PC-9 (cell line): Measurements from ENCODE around the gene VPS9D1. TPM values are rescaled to one million over a fixed set of nuclear protein-coding genes. Genes with fewer than 3 reads are reported as not detected.
"Not testable (repeated sequence)": the region's sequence is repeated elsewhere in the genome, so short reads cannot be mapped to it uniquely, and the experiment has no call there.

ENCODE experiments used
- BruUV-seq: library from RNA; stranded (reverse); fragments of 400-500 nt; replicated peaks from 2 replicates; lab custom pipeline; 2021; lab: Mats Ljungman, UMichigan
- CTCF ChIA-PET: fragments of 300-600 bp; sonication (Branson Sonifier 250); formaldehyde crosslinking; loops from one replicate; lab custom pipeline; 2022; ENCODE audit warnings: antibody characterized with exemption; lab: Charles Lee
- POLR2A ChIA-PET: fragments of 300-600 bp; sonication (Branson Sonifier 250); formaldehyde crosslinking; loops from one replicate; lab custom pipeline; 2022; ENCODE audit warnings: antibody characterized with exemption; ENCODE audit not compliant: unreplicated experiment; lab: Charles Lee
- DNase-seq, 2 experiments: peaks; one replicate each; pipeline versions ENCODE4 v3.0.0 to v3.0.0-alpha.2; 2015 to 2022; ENCODE audit warnings: mixed read lengths in 1 of 2
- H2AFZ ChIP-seq: fragments of 200-600 bp; sonication (generic); 2 replicates; pipeline ENCODE4 v1.8.1; 2017; ENCODE audit warnings: antibody characterized with exemption
- H3F3A ChIP-seq: fragments of 200-600 bp; sonication (generic); 2 replicates; pipeline ENCODE4 v1.8.1; 2017; ENCODE audit warnings: antibody characterized with exemption, mild to moderate bottlenecking, low read depth; ENCODE audit not compliant: insufficient read depth
- H3K27ac ChIP-seq: fragments of 200-600 bp; sonication (generic); 2 replicates; pipeline ENCODE4 v1.6.1; 2016; ENCODE audit warnings: mixed run types
- H3K27me3 ChIP-seq: fragments of 200-600 bp; sonication (generic); 2 replicates; pipeline ENCODE4 v1.6.1; 2016; ENCODE audit warnings: low read depth, mixed run types; ENCODE audit not compliant: insufficient read depth
- H3K36me3 ChIP-seq: fragments of 200-600 bp; sonication (generic); 2 replicates; pipeline ENCODE4 v1.6.1; 2016; ENCODE audit warnings: low read depth, mixed run types
- H3K4me1 ChIP-seq: fragments of 200-600 bp; sonication (generic); replicated peaks from 2 replicates; pipeline ENCODE4 v1.6.1; 2016; ENCODE audit warnings: mixed run types; ENCODE audit not compliant: insufficient read depth
- H3K4me2 ChIP-seq: fragments of 200-600 bp; sonication (generic); 2 replicates; pipeline ENCODE4 v1.6.1; 2017; ENCODE audit warnings: mixed run types
- H3K4me3 ChIP-seq: fragments of 200-600 bp; sonication (generic); 2 replicates; pipeline ENCODE4 v1.6.1; 2016; ENCODE audit warnings: mixed run types
- H3K79me2 ChIP-seq: fragments of 200-600 bp; sonication (generic); 2 replicates; pipeline ENCODE4 v1.6.1; 2017; ENCODE audit warnings: low read depth, mixed run types
- H3K9me2 ChIP-seq: fragments of 200-600 bp; sonication (generic); 2 replicates; pipeline ENCODE4 v1.8.1; 2017; ENCODE audit warnings: mild to moderate bottlenecking; ENCODE audit not compliant: insufficient read depth
- H3K9me3 ChIP-seq: fragments of 200-600 bp; sonication (generic); 2 replicates; pipeline ENCODE4 v1.8.1; 2016; ENCODE audit warnings: low read depth; ENCODE audit not compliant: insufficient read depth
- H4K20me1 ChIP-seq: fragments of 200-600 bp; sonication (generic); 2 replicates; pipeline ENCODE4 v1.8.1; 2017; ENCODE audit not compliant: insufficient read depth
- EZH2 ChIP-seq: fragments of 200-600 bp; sonication (generic); IDR thresholded peaks from 2 replicates; pipeline ENCODE4 v1.8.0; 2017; ENCODE audit warnings: antibody characterized with exemption, low read depth
- intact Hi-C: fragments of 100-400 bp; cut with micrococcal nuclease; formaldehyde crosslinking; loops from one replicate; pipeline ENCODE4 v1.10.0; 2022; ENCODE audit not compliant: unreplicated experiment
- total RNA-seq: library from RNA; stranded (reverse); gene quantifications from 2 replicates; pipeline ENCODE4 v1.2.3, GENCODE V29; 2021
- TF ChIP-seq, protein P1 (sequence below): fragments of 200-600 bp; sonication (generic); conservative IDR thresholded peaks from 2 replicates; pipeline ENCODE4 v1.6.1; 2017; ENCODE audit warnings: mixed run types, antibody characterized with exemption, mild to moderate bottlenecking, moderate library complexity

The VPS9D1 gene
- total RNA-seq, 1 experiment from 2014 or later, result 15.2 TPM

DNA sequence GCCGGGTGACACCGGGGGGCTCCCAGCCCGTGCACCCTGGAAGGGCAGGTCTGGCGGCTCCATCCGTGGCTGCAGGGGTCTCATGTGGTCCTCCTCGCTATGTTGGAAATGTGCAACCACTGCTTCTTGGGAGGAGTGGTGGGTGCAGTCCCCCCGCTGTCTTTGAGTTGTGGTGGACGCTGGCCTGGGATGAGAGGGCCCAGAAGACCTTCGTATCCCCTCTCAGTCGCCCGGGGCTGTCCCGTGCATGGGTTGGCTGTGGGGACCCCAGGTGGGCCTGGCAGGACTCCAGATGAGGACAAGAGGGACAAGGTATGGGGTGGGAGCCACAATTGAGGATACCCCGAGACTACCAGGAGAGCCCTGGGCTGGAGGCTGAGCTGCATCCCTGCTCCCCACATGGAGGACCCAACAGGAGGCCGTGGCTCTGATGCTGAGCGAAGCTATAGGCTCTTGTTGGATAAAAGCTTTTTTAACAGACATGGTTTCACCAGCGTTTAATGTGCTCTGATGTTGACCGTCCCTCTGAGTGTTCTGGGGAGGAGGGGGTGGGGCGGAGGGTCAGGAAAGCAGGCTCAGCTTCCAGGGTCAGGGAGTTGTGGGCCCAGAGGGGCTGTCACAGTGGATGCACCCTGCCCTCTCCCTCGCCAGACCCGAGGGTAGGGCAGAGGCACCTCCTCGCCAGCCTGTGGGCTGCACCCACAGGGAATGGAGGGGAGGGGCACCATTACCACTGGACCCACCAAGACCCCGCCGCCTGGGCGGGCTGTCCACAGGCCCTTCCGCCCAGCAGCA, 24.6 kb downstream of the VPS9D1 start:
- Histone ChIP-seq H3K79me2 (no peaks in the 10 kb centered on the region), H2AFZ (no peak overlapping the region), H3K4me3 (no peak overlapping the region), H3K27ac (no peak overlapping the region), H3K4me2 (no peak overlapping the region), H4K20me1 (peaks cover 23% of the 10 kb centered on the region), H3K9me2 (no peaks in the 10 kb centered on the region), H3K4me1 (peaks cover 5% of the 10 kb centered on the region; the same call in 1 of the 2 replicates), H3K36me3 (no peaks in the 10 kb centered on the region), H3K27me3 (no peaks in the 10 kb centered on the region), H3K9me3 (no peaks in the 10 kb centered on the region), H3F3A (peaks cover 38% of the 10 kb centered on the region; the same call in 1 of the 2 replicates)
- ChIA-PET CTCF (no interaction called here), POLR2A (no interaction called here)
- intact Hi-C loops, result no loop called here
- TF ChIP-seq, protein P1, sequence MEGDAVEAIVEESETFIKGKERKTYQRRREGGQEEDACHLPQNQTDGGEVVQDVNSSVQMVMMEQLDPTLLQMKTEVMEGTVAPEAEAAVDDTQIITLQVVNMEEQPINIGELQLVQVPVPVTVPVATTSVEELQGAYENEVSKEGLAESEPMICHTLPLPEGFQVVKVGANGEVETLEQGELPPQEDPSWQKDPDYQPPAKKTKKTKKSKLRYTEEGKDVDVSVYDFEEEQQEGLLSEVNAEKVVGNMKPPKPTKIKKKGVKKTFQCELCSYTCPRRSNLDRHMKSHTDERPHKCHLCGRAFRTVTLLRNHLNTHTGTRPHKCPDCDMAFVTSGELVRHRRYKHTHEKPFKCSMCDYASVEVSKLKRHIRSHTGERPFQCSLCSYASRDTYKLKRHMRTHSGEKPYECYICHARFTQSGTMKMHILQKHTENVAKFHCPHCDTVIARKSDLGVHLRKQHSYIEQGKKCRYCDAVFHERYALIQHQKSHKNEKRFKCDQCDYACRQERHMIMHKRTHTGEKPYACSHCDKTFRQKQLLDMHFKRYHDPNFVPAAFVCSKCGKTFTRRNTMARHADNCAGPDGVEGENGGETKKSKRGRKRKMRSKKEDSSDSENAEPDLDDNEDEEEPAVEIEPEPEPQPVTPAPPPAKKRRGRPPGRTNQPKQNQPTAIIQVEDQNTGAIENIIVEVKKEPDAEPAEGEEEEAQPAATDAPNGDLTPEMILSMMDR, result no peak
- TF ChIP-seq EZH2, result no peak
- BruUV-seq, result no TSS peak
- DNase-seq, result no peak

DNA sequence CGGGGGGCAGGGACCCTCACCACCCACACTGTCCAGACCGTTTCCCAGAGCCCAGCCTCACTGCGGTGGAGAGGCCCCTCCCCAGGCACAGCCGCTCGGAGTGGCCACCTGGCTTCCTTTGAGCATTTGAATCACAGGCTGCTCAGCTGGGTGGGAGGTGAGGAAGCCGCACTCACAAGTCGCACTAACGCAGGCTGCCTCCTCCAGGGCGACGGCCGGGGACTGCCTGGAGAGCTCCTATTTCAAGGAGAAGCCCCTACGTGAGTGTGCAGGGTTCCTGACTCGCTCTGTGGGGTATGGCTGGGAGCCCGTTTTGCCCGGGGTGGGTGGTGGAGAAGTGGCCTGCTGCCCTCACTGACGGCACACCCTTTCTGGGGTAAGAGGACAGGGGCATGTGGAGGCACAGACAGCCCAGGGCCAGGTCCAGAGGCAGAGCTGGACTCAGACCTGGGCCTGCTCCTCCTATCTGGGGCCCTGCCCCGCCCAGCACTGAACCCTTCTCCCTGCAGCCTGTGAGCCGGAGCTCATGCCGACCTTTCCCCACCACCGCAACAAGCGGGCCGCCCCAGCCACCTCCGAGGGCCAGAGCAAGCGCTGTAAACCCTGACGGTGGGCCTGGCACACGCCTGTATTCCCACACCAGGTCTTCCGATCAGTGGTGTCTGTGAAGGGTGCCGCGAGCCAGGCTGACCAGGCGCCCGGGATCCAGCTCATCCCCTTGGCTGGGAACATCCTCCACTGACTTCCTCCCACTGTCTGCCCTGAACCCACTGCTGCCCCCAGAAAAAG, 25.4 kb downstream of the VPS9D1 start:
- TF ChIP-seq, protein P1, result no peak
- TF ChIP-seq EZH2, result no peak
- 0 out of 2 replicates have a peak, but pooled peaks cover 1% of the 10 kb centered on the region for H3K79me2 ChIP-seq
- peaks cover 23% of the 10 kb centered on the region for H4K20me1 ChIP-seq
- peaks cover 34% of the 10 kb centered on the region; the same call in 1 of the 2 replicates for H3F3A ChIP-seq
- DNase-seq, result no peak
- no peak overlapping the region for H3K4me3 ChIP-seq
- ChIA-PET POLR2A (no interaction called here), CTCF (no interaction called here)
- H2AFZ ChIP-seq, result no peak overlapping the region
- H3K9me2 ChIP-seq, result no peaks in the 10 kb centered on the region
- H3K27me3 ChIP-seq, result no peaks in the 10 kb centered on the region
- H3K4me1 ChIP-seq, result peaks cover 5% of the 10 kb centered on the region; the same call in 1 of the 2 replicates
- no peak overlapping the region for H3K4me2 ChIP-seq
- H3K9me3 ChIP-seq, result no peaks in the 10 kb centered on the region
- H3K27ac ChIP-seq, result no peak overlapping the region
- no peaks in the 10 kb centered on the region for H3K36me3 ChIP-seq
- no TSS peak for BruUV-seq
- intact Hi-C loops, result no loop called here

DNA sequence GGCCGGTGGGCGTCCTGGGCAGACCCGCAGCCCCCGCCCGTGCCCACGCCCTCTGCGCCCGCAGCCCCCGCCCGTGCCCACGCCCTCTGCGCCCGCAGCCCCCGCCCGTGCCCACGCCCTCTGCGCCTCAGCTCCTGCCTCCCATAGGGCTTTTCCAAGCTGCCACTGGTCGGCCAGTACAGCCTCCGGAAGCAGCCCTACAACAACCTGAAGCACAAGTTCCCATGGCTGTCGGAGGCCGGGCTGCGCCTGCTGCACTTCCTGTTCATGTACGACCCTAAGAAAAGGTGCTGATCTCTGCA, 26.0 kb downstream of the VPS9D1 start:
- POLR2A ChIA-PET, H3K79me2 ChIP-seq, H3K36me3 ChIP-seq, intact Hi-C loops, H3K4me3 ChIP-seq, H3K27ac ChIP-seq, H2AFZ ChIP-seq, H3K4me1 ChIP-seq, BruUV-seq, H3K9me3 ChIP-seq, DNase-seq, CTCF ChIA-PET, H3K27me3 ChIP-seq, H3K4me2 ChIP-seq, H3K9me2 ChIP-seq: not testable (repeated sequence)
- H4K20me1 ChIP-seq, result peaks cover 21% of the 10 kb centered on the region
- H3F3A ChIP-seq, result peaks cover 32% of the 10 kb centered on the region; the same call in 1 of the 2 replicates
